KOPT-K1 (cell line): ENCODE results near the gene CEP170B.

Experiments used
- H3K27ac ChIP-seq: fragments of 200-600 bp; sonication (generic); 2 replicates; pipeline ENCODE4 v1.5.1; 2016; ENCODE audit warnings: antibody characterized with exemption, mild to moderate bottlenecking, low read depth, low read length; ENCODE audit not compliant: poor library complexity, severe bottlenecking
- H3K36me3 ChIP-seq: fragments of 200-600 bp; sonication (generic); 2 replicates; pipeline ENCODE4 v1.5.1; 2017; ENCODE audit warnings: antibody characterized with exemption, mild to moderate bottlenecking, low read length, moderate library complexity; ENCODE audit not compliant: insufficient read depth
- H3K9me3 ChIP-seq: fragments of 200-600 bp; sonication (generic); 2 replicates; pipeline ENCODE4 v1.5.1; 2017; ENCODE audit warnings: antibody characterized with exemption, low read length, mild to moderate bottlenecking; ENCODE audit not compliant: insufficient read depth, poor library complexity, severe bottlenecking

The CEP170B gene

DNA sequence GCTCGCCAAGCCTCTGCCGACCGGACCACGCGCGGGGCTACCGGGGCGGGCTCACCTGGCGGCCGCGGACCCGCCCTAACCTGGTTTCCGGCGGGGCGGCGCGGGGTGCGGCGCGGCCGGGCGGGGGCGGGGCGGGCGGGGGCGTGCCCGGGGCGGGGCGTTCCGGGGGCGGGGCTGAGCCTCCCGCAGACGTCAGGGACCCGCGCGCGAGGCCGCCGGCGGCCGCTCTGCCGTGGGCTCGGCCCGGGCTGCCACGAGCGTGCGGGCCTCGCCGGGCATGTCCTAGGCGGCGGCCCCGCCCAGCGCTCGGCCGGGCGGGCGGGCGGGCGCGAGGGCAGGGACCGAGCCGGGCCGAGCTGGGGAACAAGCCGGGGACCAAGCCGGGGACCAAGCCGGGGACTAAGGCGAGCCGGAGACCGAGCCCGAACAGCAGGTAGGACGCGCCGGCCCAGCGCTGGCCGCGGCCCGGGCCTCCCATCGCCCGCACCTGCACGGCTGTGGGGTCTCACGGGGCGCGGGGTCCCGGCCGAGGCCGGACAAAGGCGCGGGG, at the start of gene CEP170B:
TSS of gene CEP170B (plus strand) at position 188 of the 550 bp plus-strand sequence. CDS start 3,183 bp downstream, outside the sequence.
- H3K27ac ChIP-seq = no peak within 1 kb of the TSS
- H3K9me3 ChIP-seq = no peaks in the 10 kb centered on the region
- no peaks in the 10 kb centered on the region for H3K36me3 ChIP-seq

DNA sequence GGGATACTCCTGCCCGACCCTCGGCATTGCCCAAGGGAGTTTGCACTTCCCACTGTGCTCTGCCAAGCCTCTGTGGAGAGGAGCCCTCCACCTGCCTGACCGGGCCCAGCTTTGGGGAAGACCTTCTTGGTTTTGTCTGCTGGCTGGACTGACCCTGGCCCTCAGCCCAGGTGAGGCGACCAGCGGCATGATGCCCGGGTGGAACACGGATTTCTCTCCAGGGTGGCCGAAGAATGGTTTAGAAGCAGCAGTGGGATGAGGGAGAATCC, 48.5 kb upstream of the CEP170B start:
- Histone ChIP-seq H3K9me3 (peaks cover 4% of the 10 kb centered on the region), H3K36me3 (peaks cover 12% of the 10 kb centered on the region; the same call in 1 of the 2 replicates), H3K27ac (peak overlapping the region; percentile 94)

DNA sequence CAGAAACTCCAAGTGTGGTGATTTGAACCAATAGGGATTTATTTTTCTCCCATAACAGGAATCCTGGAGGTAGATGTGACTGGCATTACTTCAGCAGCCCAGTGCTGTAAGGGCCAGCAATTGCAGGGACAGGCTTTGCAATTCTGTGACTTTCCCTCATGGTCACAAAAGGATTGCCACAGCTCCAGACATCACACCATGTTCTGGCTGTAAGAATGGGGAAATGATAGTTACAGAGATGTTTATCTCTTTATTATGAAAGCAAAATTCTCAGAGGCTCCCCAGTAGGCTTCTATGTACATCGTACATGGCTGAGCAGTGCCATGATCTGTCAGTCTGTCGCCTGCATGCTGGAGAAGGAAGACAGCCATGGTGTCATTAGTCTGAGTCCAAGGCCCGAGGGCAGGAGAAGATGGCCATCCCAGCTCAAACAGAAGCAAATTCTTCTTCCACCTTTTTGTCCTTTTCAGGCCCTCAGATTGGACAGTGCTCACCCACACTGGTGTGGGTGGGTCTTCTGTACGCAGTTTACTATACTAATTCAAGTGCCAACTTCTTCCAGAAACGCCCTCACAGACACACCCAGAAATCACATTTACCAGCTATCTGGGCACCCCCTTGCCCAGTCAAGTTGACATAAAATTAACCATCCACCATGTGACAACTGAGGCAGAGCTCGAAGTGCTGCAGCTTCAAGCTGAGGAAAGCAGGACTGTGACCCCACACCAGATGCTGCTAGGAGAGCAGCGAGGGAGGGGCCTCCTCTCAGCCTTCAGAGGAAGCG, 46.9 kb upstream of the CEP170B start:
- no peak overlapping the region for H3K27ac ChIP-seq
- peaks cover 12% of the 10 kb centered on the region; the same call in 1 of the 2 replicates for H3K36me3 ChIP-seq
- peaks cover 4% of the 10 kb centered on the region for H3K9me3 ChIP-seq

DNA sequence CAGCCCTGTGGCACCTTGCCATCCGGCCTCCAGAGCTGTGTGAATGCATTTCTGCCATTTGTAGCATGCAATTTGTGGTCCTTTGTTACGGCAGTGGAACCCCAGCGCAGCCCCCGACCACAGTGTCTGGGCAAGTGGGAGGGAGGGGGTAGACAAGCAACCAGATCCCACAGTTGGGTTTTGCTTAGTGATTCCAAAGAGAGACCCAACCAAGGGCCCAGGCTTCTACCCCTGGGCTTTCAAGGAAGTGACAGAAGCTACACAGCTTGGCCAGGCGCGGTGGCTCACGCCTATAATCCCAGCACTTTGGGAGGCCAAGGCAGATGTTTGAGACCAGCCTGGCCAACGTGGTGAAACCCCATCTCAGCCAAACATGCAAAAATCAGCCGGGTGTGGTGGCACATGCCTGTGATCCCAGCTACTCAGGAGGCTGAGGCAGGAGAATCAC, 46.3 kb upstream of the CEP170B start:
- H3K9me3 ChIP-seq = peaks cover 4% of the 10 kb centered on the region
- H3K27ac ChIP-seq = no peak overlapping the region
- H3K36me3 ChIP-seq = peaks cover 8% of the 10 kb centered on the region; the same call in 1 of the 2 replicates

DNA sequence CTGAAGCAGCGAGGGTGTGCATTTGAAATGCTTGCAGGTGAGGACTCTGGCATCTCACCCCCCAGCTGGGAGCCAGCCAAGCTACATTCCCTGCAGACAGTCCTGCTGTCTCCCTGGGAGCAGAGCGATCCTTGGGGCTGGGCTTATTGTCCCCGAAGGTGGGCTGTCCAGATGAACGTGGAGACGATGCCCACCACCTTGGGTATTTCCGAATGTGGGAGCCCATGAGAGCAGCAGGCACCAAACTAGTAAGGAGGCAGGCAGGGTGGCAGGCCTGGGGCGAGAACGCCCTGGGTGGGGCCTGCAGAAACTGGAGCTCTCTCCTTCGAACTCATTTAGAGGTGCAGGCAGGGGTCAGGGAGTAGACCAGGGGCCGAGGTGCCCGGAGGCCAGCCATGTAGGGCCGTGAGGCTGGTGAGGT, 45.7 kb upstream of the CEP170B start:
- H3K36me3 ChIP-seq = peaks cover 8% of the 10 kb centered on the region; the same call in 1 of the 2 replicates
- H3K27ac ChIP-seq = no peak overlapping the region
- H3K9me3 ChIP-seq = peaks cover 4% of the 10 kb centered on the region

DNA sequence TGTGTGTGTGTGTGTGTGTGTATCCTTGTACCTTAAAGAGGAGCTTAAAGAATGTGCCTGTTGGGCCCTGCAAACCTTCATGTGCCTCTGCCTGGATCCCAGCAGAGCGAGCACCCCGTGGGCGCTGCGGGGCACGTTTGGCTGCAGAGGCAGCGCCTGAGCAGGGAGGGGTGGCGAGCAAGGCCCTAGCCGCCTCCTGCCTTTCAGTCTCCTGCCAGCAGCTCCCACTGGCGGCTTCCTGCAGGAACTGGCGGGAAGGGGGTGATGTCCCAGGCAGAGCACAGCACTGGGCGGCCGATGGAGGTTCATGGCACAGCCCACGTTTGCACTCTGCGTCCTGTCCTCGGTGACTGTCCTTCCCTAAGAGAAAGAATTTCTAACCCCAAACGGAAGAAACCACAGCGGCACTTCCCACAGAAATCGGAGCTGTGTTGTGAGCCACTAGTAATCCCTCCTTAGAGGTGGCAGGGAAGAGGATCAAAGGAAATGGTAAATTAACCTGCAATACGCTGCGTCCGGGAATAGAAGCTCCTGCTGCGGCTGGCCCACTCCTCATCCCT, 44.3 kb upstream of the CEP170B start:
- H3K9me3 ChIP-seq = peaks cover 4% of the 10 kb centered on the region
- peaks cover 8% of the 10 kb centered on the region; the same call in 1 of the 2 replicates for H3K36me3 ChIP-seq
- H3K27ac ChIP-seq = no peak overlapping the region

DNA sequence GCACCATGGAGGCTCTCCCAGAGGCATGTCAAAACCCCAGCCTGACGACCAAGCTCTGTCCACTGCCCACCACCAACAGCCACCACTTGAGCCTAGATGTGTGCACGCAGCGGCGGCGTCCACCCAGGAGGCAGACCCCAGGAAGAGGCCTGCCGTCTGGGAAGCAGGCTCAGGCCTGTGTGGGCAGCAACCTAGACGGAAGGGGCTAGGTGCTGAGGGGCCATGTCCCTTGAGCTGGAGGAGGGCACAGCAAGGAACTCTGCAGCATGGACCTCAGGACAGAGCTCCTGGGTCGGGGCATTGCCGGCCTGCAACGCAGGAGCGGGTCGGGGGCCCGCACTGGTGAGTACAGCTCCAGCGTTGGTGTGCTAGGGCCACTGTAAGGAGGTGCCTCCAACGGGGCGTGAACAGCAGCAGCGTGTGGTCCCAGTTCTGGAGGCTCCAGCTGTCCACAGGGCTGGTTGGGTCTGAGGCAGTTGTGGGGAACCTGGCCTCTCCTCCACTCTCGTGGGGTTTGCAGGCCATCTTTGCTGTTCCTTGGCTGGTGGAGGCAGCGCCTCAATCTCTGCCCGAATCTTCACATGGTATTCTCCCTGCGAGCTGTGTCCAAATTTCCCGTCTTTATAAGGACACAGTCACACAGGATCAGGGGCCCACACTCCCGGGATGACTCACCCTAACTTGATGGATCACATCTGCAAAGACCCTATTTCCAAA, 43.7 kb upstream of the CEP170B start:
- Histone ChIP-seq H3K9me3 (peaks cover 4% of the 10 kb centered on the region), H3K36me3 (peaks cover 8% of the 10 kb centered on the region; the same call in 1 of the 2 replicates), H3K27ac (no peak overlapping the region)

DNA sequence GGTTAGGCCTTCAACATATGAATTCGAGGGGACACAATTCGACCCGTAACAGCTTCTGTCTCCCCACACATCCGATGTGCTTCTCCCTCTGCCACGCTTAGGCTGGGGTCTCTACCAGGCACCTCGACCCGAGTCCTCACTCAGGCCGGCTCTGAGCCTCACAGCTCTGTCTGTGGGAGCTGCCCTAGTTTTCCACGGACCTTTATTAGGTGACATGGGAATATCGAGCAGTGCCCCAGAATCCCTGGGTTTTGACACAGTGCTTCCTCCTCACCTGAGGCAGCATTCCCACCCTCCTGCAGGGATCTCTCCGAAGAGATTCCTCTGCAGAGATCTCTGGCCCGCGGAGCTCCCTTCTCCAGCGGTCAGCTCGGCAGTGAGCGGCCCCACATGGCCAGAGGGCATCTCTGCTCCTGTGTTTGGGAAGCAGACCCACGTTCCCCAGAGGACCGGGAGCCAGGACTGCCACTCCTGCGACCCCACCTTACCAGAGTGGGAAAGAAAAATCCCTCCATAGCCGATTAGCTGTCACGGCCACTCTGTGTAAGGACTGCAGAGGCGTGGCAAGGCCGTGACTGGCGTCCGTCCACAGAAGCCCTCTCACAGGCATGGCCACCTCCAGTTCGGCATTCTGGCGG, 43.0 kb upstream of the CEP170B start:
- peaks cover 8% of the 10 kb centered on the region; the same call in 1 of the 2 replicates for H3K36me3 ChIP-seq
- no peak overlapping the region for H3K27ac ChIP-seq
- H3K9me3 ChIP-seq = peaks cover 4% of the 10 kb centered on the region

DNA sequence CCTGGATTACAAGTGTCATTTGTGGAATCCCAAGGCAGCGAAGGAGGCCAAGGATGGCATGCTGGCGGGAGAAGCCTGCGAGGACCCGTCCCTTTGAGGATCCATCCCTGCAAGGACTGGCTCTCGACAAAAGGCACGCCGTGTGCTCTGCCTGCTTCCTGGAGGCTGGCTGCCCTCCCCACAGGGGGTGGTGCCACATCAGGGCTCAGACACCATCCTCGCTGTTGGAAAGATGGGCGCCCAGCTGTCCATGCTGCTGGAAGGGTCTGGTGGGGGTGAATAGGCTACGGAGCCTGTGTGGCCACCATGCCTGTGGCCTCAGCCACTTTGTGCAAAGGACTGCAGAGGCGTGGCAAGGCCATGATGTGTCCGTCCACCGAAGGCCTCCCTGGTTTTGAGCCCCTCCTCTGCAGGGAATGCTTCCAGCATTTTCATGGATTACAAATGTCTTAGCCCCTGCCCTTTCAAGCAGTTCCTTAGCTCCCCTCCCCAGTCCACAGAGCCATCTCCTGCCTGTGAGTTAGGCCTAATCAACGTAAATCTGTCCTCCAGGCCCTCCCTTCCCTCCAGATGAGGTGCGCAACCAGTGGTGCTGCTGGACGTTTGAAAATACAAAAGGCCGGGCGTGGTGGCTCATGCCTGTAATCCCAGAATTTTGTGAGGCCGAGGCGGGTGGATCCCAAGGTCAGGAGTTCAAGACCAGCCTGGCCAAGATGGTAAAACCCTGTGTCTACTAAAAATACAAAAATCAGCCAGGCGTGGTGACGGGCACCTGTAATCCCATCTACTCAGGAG, 42.0 kb upstream of the CEP170B start:
- H3K36me3 ChIP-seq = peaks cover 5% of the 10 kb centered on the region; the same call in 1 of the 2 replicates
- peaks cover under 1% of the 10 kb centered on the region for H3K9me3 ChIP-seq
- H3K27ac ChIP-seq = no peak overlapping the region

DNA sequence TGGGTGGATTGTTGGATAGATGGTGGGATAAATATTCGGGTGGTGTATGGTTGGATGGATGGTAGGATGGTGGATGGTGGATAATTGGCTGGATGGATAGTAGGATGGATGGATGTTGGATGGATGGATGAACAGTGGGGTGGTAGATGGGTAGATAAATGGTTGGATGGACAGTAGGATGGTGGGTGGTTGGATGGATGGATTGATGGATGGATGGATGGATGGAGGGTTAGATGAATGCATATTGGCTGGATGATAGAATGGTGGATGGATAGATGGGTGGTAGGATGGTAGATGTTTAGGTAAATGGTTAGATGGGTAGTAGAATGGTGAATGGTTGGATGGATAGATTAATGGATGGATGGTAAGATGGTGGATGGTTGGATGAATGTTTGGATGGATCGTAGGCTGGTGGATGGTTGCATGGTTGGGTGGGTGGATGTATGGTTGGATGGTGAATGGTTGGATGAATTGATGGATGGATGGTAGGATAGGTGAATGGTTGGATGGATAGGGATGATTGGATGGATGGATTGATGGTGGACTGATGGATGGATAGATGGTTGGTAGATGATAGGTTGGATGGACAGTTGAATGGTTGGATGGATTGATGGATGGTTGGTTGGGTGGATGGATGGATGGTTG, 40.6 kb upstream of the CEP170B start:
- H3K36me3 ChIP-seq = no peaks in the 10 kb centered on the region
- no peaks in the 10 kb centered on the region for H3K9me3 ChIP-seq

DNA sequence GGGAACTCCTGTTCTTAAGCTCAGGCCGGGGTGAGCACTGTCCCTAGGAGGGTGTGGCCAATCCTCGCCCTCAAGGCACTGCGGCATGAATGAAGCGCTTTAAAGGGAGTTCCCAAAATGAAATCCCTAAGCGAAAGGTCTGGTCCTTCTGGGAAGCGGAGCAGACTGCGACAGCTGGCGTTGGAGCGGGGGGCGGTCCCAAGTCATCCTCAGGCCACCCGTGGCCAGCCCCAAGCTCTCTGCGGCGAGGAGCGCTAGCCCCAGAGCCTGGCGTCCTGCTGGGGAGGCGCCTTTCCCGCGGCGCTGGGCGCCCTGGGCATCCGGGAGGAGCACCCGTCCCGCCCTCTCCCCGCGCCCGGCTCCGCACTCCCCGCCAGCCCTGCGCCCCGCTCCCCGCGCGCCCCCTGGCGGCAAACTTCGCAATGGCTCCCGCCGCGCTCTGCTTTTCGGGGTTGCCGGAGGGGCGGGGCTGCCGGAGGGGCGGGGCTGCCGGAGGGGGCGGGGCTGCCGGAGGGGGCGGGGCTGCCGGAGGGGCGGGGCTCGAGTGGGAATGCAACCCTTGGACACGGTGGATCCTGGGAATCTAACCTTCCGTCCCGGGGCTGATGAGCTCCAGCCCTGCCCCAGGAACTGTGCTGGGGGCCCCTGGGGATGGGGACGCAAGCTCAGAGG, 38.7 kb upstream of the CEP170B start:
- Histone ChIP-seq H3K9me3 (no peaks in the 10 kb centered on the region), H3K36me3 (no peaks in the 10 kb centered on the region), H3K27ac (no peak overlapping the region)

More for the DNA sequence above, 40.6 kb upstream of the CEP170B start:
- no peak overlapping the region for H3K27ac ChIP-seq

DNA sequence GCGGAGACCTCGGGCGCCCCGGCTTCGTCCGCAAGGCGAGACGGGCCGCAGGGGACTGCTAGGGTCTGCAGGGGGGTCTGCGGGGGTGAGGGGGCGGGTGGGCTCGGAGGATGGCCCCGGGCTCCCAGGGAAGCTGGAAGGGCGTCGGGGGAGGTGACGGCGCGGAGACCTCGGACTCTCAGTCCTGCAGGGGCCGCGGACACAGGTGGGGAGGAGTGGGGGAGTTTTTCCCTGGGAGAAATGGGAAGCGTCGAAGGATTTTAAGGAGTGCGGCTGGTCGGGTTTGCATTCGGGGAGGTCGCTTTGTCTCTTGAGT, 38.2 kb upstream of the CEP170B start:
- Histone ChIP-seq H3K27ac (no peak overlapping the region), H3K36me3 (no peaks in the 10 kb centered on the region), H3K9me3 (no peaks in the 10 kb centered on the region)

DNA sequence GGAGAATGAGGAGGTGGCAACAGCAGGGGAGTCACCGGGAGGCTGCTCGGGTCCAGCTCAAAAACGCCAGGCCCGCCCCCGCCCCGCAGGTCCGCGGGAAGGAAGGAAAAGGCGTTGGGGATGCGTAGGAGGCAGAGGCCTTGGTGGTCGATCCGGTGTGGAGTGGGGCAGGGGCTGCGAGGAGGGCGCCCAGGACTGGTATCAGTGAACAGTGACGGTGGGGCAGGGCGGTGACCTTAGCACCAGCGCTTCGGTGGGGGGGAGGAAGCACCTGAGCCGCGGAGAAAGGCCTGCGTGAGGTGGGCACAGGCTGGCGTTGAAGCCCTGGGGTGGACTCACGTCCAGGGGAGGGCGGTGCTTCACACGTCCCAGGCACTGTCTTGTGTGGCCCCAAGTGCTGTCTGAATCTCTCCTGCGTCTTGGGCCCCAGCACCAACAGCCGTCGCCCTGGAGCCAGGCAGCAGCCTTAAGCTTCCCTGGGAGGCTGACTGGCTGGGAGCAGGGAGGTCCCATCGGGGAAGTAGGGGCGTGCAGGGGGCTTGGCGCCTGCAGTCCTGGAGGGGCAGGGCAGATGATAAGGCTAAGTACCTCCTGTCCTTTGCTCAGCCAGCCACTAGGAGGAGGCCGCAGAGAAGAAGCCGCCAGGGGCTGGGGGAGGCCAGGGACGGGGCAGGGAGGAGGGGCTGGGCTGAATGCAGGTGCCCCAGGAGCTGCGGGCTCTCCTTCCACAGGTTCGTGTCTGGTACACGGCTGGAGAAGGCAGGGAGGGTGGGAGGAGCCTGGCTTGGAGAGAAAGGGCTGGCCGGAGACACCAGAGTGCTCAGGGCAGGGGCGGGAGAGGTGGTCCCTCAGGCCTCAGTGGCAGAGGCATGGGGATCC, 37.7 kb upstream of the CEP170B start:
- Histone ChIP-seq H3K9me3 (no peaks in the 10 kb centered on the region), H3K36me3 (no peaks in the 10 kb centered on the region), H3K27ac (no peak overlapping the region)
